ENCODE results near the gene TRMT112.

DNA sequence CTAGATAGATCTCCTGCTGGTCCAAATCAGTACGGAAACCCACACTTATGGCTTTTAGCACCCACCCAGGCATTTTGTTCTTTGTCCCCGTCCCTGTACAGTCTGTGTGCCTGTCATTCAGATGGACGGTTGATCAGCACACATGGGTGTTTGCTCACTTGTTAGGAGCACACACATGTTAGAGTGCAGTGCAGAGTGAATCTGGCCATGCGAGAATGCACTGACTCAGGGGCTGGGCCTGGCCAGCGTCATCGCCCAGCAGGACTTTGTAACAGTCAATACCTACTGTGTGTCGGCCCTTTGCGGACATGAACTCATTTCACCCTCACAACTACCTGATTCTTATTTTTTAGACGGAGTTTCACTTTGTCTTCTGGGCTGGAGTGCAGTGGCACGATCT is 45.0 kb upstream of the TRMT112 start:
- TF ChIP-seq CTCF (IDR thresholded peaks at IDR 0.05; ENCODE audit: low read length) (no peak), EZH2 (optimal IDR thresholded peaks at IDR 0.05; ENCODE audit: low read depth, low read length) (no peak)
